H1 (cell line): Measurements from ENCODE around the gene PDIA6. TPM values are rescaled to one million over a fixed set of nuclear protein-coding genes. Genes with fewer than 3 reads are reported as not detected.
A peak's percentile ranks its signal among the peaks of the same experiment; 100 is the strongest.

Source experiments
- CHD7 ChIP-seq: fragments of 300-600 bp; sonication (generic); IDR thresholded peaks from 2 replicates; pipeline ENCODE4 v1.7.1; 2012; ENCODE audit warnings: low read length, moderate library complexity, mild to moderate bottlenecking, inconsistent platforms; ENCODE audit not compliant: insufficient replicate concordance
- GABPA ChIP-seq: IDR thresholded peaks from 2 replicates; pipeline ENCODE4 v1.6.1; 2011; ENCODE audit warnings: mild to moderate bottlenecking, low read length, moderate library complexity, borderline replicate concordance; ENCODE audit not compliant: insufficient read depth
- GTF2F1 ChIP-seq: IDR thresholded peaks from 2 replicates; pipeline ENCODE4 v1.6.1; 2012; ENCODE audit warnings: low read depth, low read length, improper control_type of control experiment, borderline replicate concordance
- RNF2 ChIP-seq: fragments of 200-900, 300-1000 bp; sonication (generic); IDR thresholded peaks from 2 replicates; pipeline ENCODE4 v1.7.1; 2016; ENCODE audit warnings: borderline replicate concordance, low read depth, mild to moderate bottlenecking, antibody characterized with exemption, low read length; ENCODE audit not compliant: poor library complexity, severe bottlenecking; ENCODE audit errors: missing control alignments
- SAP30 ChIP-seq: fragments of 300-600 bp; sonication (generic); IDR thresholded peaks from 2 replicates; pipeline ENCODE4 v1.7.1; 2012; ENCODE audit warnings: low read length, moderate library complexity, mild to moderate bottlenecking, inconsistent platforms; ENCODE audit not compliant: insufficient read depth, insufficient replicate concordance
- SP1 ChIP-seq: IDR thresholded peaks from 2 replicates; pipeline ENCODE4 v1.6.1; 2011; ENCODE audit warnings: low read depth, low read length
- SRF ChIP-seq: IDR thresholded peaks from 2 replicates; pipeline ENCODE4 v1.6.1; 2011; ENCODE audit warnings: mild to moderate bottlenecking, low read depth, low read length, moderate library complexity
- TCF12 ChIP-seq: IDR thresholded peaks from 2 replicates; pipeline ENCODE4 v1.6.1; 2011; ENCODE audit warnings: low read depth, mild to moderate bottlenecking, low read length
- polyA plus RNA-seq, 7 experiments: library from polyadenylated mRNA; depleted of rRNA in 3 of 7; stranded (reverse) in 5 of 7; unstranded in 2 of 7; fragments of >200 nt in 5 of 7; fragments of 200-250 nt in 2 of 7; gene quantifications; 1 replicate in 5 of 7; 2 replicates in 1 of 7; 4 replicates in 1 of 7; pipeline versions ENCODE4 v1.2.1 to v1.2.3, GENCODE V29; 2011 to 2013; ENCODE audit warnings: missing spikeins in 2 of 7, mixed read lengths in 2 of 7
- total RNA-seq: library from RNA; stranded (reverse); fragmentation: NEBNext Ultra II Directional; extraction: Animal tissue kit (Norgen Biotek cat#: 25700); gene quantifications from 2 replicates; pipeline ENCODE4 v1.2.1, GENCODE V29; 2021

Gene PDIA6
- total and polyA plus RNA-seq, 2 of the 8 experiments (the other 6 are each of a cell fraction or from before 2014, with no cell fraction given), result 181 to 384 TPM

DNA sequence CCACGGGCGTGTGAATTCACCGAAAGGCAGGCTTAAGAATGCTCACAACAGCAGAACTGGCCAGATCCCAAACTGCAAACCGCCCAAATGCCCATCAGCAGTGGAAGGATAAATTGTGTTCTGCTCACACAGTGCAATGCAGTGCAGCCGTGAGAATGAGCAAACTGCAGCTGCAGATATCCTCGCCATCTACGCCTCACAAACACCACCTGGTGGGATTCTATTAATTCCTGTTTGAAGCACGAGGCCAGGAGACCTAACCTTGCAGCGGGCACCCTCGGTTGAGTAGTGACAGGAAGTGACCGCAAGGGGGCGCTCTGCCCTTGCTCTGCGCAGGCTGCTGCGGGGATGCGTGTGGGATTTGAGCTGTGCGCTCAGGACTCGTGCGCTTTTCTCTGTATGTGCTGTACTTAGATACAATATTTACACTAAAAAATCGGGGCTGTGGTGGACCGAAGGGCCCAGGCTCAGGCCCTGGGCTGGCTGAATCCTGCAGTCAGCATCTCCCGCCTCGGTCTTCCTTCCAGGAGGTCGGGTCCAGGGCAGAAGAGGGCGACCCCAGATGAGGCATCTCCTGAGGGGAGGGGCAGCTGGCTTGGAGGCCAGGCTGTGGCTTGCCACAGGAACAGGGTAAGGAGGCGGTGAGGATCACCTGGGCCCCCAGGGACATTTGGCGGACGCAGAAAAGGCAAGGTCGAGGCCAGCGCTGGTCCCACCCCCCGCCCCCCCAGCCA, 19.8 kb upstream of the PDIA6 start (continued):
- TF ChIP-seq CHD7, result no peak
- TF ChIP-seq TCF12, result no peak
- TF ChIP-seq SP1, result no peak
- TF ChIP-seq GTF2F1, result no peak
- no peak for TF ChIP-seq RNF2
- TF ChIP-seq GABPA, result peak; percentile 53; the same call in 1 of the 2 replicates
- TF ChIP-seq SRF, result no peak
- TF ChIP-seq SAP30, result no peak
- TF ChIP-seq, all 59 proteins: peak for 7
